Measurements from ENCODE around the gene TBC1D1. TPM values are rescaled to one million over a fixed set of nuclear protein-coding genes. Genes with fewer than 3 reads are reported as not detected.

Gene TBC1D1
- total RNA-seq, 1 donor from 2014 or later, result 96.0 TPM

DNA sequence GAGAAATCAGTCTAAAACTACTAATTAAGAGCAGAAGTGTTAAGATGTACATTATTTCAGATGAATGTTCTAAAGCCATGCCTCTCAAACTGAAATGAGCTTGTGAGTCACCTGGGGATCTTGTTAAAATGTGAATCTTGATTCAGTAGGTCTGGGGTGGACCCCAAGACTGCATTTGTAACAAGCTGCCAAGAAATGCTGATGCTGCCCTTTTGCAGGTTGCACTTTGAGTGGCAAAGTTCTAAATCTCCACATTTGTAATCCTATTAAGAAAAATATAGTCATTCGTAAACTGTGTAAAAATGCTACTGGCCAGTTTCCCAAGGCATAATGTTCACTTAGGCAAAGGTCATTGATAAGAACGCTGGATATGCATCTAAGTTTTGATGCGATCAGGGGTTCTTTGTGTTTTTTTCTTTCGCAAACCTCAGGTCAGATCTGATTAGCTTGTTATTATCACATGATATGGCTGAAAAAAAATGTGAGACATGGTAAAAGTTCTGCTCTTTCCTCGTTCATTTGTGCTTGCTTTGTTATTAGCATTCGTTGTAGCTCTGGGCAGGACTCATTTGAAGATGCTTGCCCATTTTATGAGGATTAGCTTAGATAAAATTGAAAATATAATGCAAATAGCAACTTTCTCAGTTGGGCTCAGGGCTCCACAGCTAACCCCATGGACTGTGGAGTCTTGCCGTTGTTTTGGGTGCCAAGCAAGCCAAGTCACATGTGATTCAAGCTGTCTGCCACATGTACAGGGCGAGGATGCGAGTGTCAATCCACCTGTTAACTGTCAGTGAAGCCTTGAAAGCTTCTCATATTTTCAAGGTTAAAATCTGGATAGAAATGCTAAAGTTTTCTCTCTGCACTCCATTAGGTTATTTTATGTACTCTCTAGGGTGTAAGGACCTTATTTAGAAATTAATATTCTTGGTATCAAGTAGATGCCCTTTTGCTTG, 12.1 kb downstream of the TBC1D1 start:
- Histone ChIP-seq H3K4me3 (no peak overlapping the region), H3K27ac (no peak overlapping the region), H3K27me3 (no peaks in the 10 kb centered on the region), H3K9me3 (no peaks in the 10 kb centered on the region), H3K4me1 (no peaks in the 10 kb centered on the region), H3K36me3 (peaks cover 0 to 3% of the 10 kb centered on the region in 2 donors)
- intact Hi-C loops (cut with DNase I), result no loop called here
- DNase-seq (ENCODE audit: extremely low spot score in 2 of 2), result no peak
- no peak for TF ChIP-seq POLR2A (IDR thresholded peaks at IDR 0.05)
- TF ChIP-seq POLR2AphosphoS5 (IDR thresholded peaks at IDR 0.05; ENCODE audit: insufficient read depth in 1 of 2, low read depth in 1 of 2), result no peak
- no peak for TF ChIP-seq CTCF (IDR thresholded peaks at IDR 0.05)

GRCh38 chr4:37903901-37904300, 13.0 kb downstream of the TBC1D1 start:
- no peak for DNase-seq (ENCODE audit: extremely low spot score in 2 of 2)
- Histone ChIP-seq H3K27me3 (no peaks in the 10 kb centered on the region), H3K4me3 (no peak overlapping the region), H3K36me3 (peaks cover 0 to 3% of the 10 kb centered on the region in 2 donors), H3K4me1 (peaks cover 7% of the 10 kb centered on the region), H3K9me3 (no peaks in the 10 kb centered on the region), H3K27ac (no peak overlapping the region)
- TF ChIP-seq POLR2A (IDR thresholded peaks at IDR 0.05) (no peak), CTCF (IDR thresholded peaks at IDR 0.05) (no peak), POLR2AphosphoS5 (IDR thresholded peaks at IDR 0.05; ENCODE audit: insufficient read depth in 1 of 2, low read depth in 1 of 2) (no peak)
- intact Hi-C loops (cut with DNase I), result no loop called here

DNA sequence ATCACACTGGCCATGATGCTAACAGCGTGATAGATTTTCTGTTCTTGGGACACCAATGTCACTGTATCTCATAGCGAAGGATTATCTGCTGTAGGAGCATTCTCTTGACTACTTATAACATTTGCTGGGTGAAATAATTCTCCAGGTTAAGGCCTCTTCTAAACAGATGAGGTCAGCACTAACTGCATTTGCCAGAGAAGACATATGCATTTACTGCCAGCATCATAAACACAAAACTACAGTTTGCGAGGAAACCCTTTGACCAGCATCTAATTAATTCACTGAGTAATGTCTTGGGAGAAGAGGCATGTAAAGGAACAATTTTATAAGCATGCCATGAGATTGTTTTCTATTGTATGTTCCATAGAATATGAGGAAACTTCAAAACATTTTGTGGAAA, 13.9 kb downstream of the TBC1D1 start:
- H3K9me3 ChIP-seq, result no peaks in the 10 kb centered on the region
- DNase-seq (ENCODE audit: extremely low spot score in 2 of 2), result no peak
- H3K27me3 ChIP-seq, result no peaks in the 10 kb centered on the region
- intact Hi-C loops (cut with DNase I), result no loop called here
- H3K4me1 ChIP-seq, result peaks cover 10% of the 10 kb centered on the region
- no peak overlapping the region for H3K4me3 ChIP-seq
- no peak overlapping the region for H3K27ac ChIP-seq
- H3K36me3 ChIP-seq, result peaks cover 0 to 3% of the 10 kb centered on the region in 2 donors
- TF ChIP-seq POLR2AphosphoS5 (IDR thresholded peaks at IDR 0.05; ENCODE audit: insufficient read depth in 1 of 2, low read depth in 1 of 2) (no peak), CTCF (IDR thresholded peaks at IDR 0.05) (no peak), POLR2A (IDR thresholded peaks at IDR 0.05) (no peak)

DNA sequence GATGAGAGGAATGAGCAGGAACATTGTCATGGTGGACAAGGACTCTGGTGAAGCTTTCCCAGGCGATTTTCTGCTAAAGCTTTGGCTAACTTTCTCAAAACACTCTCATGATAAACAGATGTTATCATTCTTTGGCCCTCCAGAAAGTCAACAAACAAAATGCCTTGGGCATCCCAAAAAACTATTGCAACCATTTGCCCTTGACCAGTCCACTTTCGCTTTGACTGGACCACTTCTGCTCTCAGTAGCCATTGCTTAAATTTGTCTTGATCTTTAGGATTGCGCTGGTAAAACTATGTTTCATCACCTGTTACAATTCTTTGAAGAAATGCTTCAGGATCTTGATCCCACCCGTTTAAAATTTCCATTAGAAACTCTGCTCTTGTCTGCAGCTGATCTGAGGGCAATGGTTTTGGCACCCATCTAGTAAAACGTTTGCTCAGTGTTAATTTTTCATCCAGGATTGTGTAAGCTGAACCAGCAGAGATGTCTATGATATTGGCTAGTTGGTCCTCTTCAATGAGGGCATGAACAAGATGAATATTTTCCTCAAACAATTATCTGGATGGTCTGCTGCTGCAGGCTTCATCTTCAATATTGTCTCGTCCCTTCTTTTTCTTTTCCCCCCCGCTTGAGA, 14.8 kb downstream of the TBC1D1 start:
- H3K4me3 ChIP-seq, result no peak overlapping the region
- H3K4me1 ChIP-seq, result peaks cover 10% of the 10 kb centered on the region
- H3K9me3 ChIP-seq, result no peaks in the 10 kb centered on the region
- TF ChIP-seq CTCF (IDR thresholded peaks at IDR 0.05) (no peak), POLR2AphosphoS5 (IDR thresholded peaks at IDR 0.05; ENCODE audit: insufficient read depth in 1 of 2, low read depth in 1 of 2) (no peak), POLR2A (IDR thresholded peaks at IDR 0.05) (no peak)
- H3K36me3 ChIP-seq, result peaks cover 0 to 3% of the 10 kb centered on the region in 2 donors
- H3K27ac ChIP-seq, result no peak overlapping the region
- no peak for DNase-seq (ENCODE audit: extremely low spot score in 2 of 2)
- H3K27me3 ChIP-seq, result no peaks in the 10 kb centered on the region
- intact Hi-C loops (cut with DNase I), result no loop called here

Data from vagina (tissue), 2 donors.